ENCODE data around the gene SLC6A8. TPM values are rescaled to one million over a fixed set of nuclear protein-coding genes. Genes with fewer than 3 reads are reported as not detected.
A peak's percentile ranks its signal among the peaks of the same experiment; 100 is the strongest.
"Not testable (repeated sequence)": the region's sequence is repeated elsewhere in the genome, so short reads cannot be mapped to it uniquely, and the experiment has no call there.

The SLC6A8 gene
- polyA plus RNA-seq, 1 experiment: 6.9 TPM

GRCh38 chrX:153727123-153727931, 39.6 kb downstream of the SLC6A8 start:
- POLR2A ChIA-PET: no interaction called here
- no peak for TF ChIP-seq CTCF (IDR thresholded peaks at IDR 0.05; ENCODE audit: low read depth, low read length)
- CTCF ChIA-PET: interaction anchor here (0.6 to 1.0 kb wide), 3 partner anchors 36 to 60 kb away, joined by 3 read pairs; no protein-coding TSS in a partner anchor
- peak overlapping the region; percentile 40 for H3K4me3 ChIP-seq (ENCODE audit: low read depth, low read length)
- no peak overlapping the region for H3K27ac ChIP-seq (ENCODE audit: low read depth, low read length)
- no peaks in the 10 kb centered on the region for H3K27me3 ChIP-seq (ENCODE audit: control insufficient read depth, insufficient read depth, low read length)
- no peaks in the 10 kb centered on the region for H3K9me3 ChIP-seq (ENCODE audit: control insufficient read depth, insufficient read depth, low read length)
- DNase-seq (ENCODE audit: low read depth, low spot score): no peak

DNA sequence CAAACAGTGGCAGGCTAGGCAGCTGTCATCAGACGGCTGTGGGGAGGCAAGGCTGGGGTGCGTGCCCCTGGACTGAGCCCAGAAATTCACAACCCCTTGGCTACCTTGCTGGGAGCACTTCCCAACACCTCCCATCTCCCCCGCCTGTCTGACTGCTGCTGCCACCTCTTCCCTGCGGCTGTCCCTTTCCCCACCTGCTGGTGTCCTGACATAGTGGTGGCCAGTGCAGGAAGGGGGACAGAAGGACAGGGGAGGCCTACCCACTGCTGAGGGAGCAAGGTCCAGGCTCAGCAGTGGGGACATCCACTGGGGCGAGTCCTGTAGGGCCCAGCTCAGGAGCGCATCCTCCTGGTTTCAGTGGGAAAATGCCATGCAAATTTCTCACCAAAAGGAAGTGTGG, 40.4 kb downstream of the SLC6A8 start:
- no peak overlapping the region for H3K27ac ChIP-seq (ENCODE audit: low read depth, low read length)
- H3K9me3 ChIP-seq (ENCODE audit: control insufficient read depth, insufficient read depth, low read length): no peaks in the 10 kb centered on the region
- H3K27me3 ChIP-seq (ENCODE audit: control insufficient read depth, insufficient read depth, low read length): no peaks in the 10 kb centered on the region
- DNase-seq (ENCODE audit: low read depth, low spot score): no peak
- TF ChIP-seq CTCF (IDR thresholded peaks at IDR 0.05; ENCODE audit: low read depth, low read length): no peak
- ChIA-PET CTCF (interaction anchor here (0.9 to 1.0 kb wide), 2 partner anchors 35 to 60 kb away, joined by 3 read pairs; no protein-coding TSS in a partner anchor), POLR2A (no interaction called here)
- no peak overlapping the region for H3K4me3 ChIP-seq (ENCODE audit: low read depth, low read length)

- DNase-seq (ENCODE audit: low read depth, low spot score): no peak
- H3K9me3 ChIP-seq (ENCODE audit: control insufficient read depth, insufficient read depth, low read length): no peaks in the 10 kb centered on the region
- H3K4me3 ChIP-seq (ENCODE audit: low read depth, low read length): no peak overlapping the region
- no peak overlapping the region for H3K27ac ChIP-seq (ENCODE audit: low read depth, low read length)
- ChIA-PET CTCF (no interaction called here), POLR2A (no interaction called here)
- no peak for TF ChIP-seq CTCF (IDR thresholded peaks at IDR 0.05; ENCODE audit: low read depth, low read length)
- no peaks in the 10 kb centered on the region for H3K27me3 ChIP-seq (ENCODE audit: control insufficient read depth, insufficient read depth, low read length)
Measured at GRCh38 chrX:153728951-153729631, 41.4 kb downstream of the SLC6A8 start.

GRCh38 chrX:153730115-153730514, 42.4 kb downstream of the SLC6A8 start:
- H3K27me3 ChIP-seq (ENCODE audit: control insufficient read depth, insufficient read depth, low read length); POLR2A ChIA-PET; H3K4me3 ChIP-seq (ENCODE audit: low read depth, low read length); H3K9me3 ChIP-seq (ENCODE audit: control insufficient read depth, insufficient read depth, low read length); H3K27ac ChIP-seq (ENCODE audit: low read depth, low read length); DNase-seq (ENCODE audit: low read depth, low spot score): not testable (repeated sequence)
- CTCF ChIA-PET: interaction anchor here (1.5 kb wide), 1 partner anchor 217 kb away, joined by 4 read pairs; no protein-coding TSS in a partner anchor

DNA sequence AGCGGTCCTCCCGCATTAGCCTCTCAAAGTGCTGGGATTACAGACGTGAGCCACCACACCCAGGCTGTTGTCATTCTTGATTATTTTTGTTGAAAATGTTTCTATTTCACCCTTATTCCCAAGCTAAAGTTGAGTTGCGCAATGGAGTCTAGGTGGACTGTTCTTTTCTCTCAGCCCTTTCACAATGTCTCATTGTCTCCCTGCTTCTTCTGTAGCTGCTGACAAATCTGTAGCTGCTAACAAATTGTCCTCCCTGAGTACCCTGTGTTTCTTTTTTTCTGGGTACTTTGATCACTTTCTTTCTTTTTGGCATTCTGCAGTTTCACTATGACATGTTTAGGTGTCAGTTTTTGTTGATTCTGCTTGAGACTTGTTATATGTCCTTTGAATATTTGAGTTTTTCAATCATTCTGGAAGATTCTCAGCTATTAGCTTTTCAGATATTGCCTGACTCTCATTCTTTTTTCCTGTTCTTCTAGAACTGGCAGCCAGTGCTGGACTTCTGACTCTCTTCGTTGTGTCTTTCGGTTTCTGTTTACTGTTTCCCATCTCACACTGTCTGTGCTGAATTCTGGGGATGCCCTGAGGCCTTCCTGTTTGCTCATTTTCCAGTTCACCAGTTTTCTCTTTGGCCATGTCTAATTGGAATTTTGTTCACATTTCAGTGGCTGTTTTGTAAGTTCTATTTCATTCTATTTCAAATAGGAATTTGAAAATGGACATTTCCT, 43.6 kb downstream of the SLC6A8 start:
- DNase-seq (ENCODE audit: low read depth, low spot score): no peak
- Histone ChIP-seq H3K27me3 (ENCODE audit: control insufficient read depth, insufficient read depth, low read length) (no peaks in the 10 kb centered on the region), H3K4me3 (ENCODE audit: low read depth, low read length) (no peak overlapping the region), H3K9me3 (ENCODE audit: control insufficient read depth, insufficient read depth, low read length) (no peaks in the 10 kb centered on the region), H3K27ac (ENCODE audit: low read depth, low read length) (no peak overlapping the region)
- POLR2A ChIA-PET: no interaction called here
- no peak for TF ChIP-seq CTCF (IDR thresholded peaks at IDR 0.05; ENCODE audit: low read depth, low read length)
- CTCF ChIA-PET: interaction anchor here (0.9 to 1.5 kb wide), 2 partner anchors 180 to 216 kb away, joined by 4 read pairs; no protein-coding TSS in a partner anchor

All from AG04450 (cell line).